Parathyroid adenoma (tissue), 2 donors: ENCODE data around the gene HDAC4.
"Not testable (repeated sequence)": the region's sequence is repeated elsewhere in the genome, so short reads cannot be mapped to it uniquely, and the experiment has no call there.

Experiments
- H2AFZ ChIP-seq: fragments of 300-600 bp; sonication (generic); one replicate; pipeline ENCODE4 v1.7.0; 2017; ENCODE audit warnings: antibody characterized with exemption, mild to moderate bottlenecking
- H3K27ac ChIP-seq: fragments of 300-600 bp; sonication (generic); one replicate; pipeline ENCODE4 v1.7.0; 2017
- H3K27me3 ChIP-seq: fragments of 300-600 bp; sonication (generic); one replicate; pipeline ENCODE4 v1.7.0; 2017; ENCODE audit warnings: low read length; ENCODE audit not compliant: control insufficient read depth, insufficient read depth
- H3K36me3 ChIP-seq: fragments of 300-600 bp; sonication (generic); one replicate; pipeline ENCODE4 v1.7.0; 2017; ENCODE audit warnings: low read length; ENCODE audit not compliant: control insufficient read depth, insufficient read depth
- H3K4me1 ChIP-seq: fragments of 300-600 bp; sonication (generic); one replicate; pipeline ENCODE4 v1.7.0; 2017; ENCODE audit warnings: control low read depth
- H3K4me2 ChIP-seq: fragments of 300-600 bp; sonication (generic); one replicate; pipeline ENCODE4 v1.7.0; 2017; ENCODE audit warnings: low read length
- H3K4me3 ChIP-seq: fragments of 300-600 bp; sonication (generic); one replicate; pipeline ENCODE4 v1.7.0; 2017; ENCODE audit warnings: low read depth, low read length
- H3K79me2 ChIP-seq: fragments of 300-600 bp; sonication (generic); one replicate; pipeline ENCODE4 v1.7.0; 2017; ENCODE audit warnings: control low read depth
- H3K9ac ChIP-seq: fragments of 300-600 bp; sonication (generic); one replicate; pipeline ENCODE4 v1.7.0; 2017; ENCODE audit warnings: mild to moderate bottlenecking
- H3K9me3 ChIP-seq: fragments of 300-600 bp; sonication (generic); one replicate; pipeline ENCODE4 v1.7.0; 2017; ENCODE audit warnings: low read length; ENCODE audit not compliant: control insufficient read depth
- TF ChIP-seq, protein P1 (sequence below): fragments of 300-600 bp; sonication (generic); IDR thresholded peaks from one replicate; pipeline ENCODE4 v1.7.0; 2017; ENCODE audit warnings: antibody characterized with exemption, mild to moderate bottlenecking
- donor health status: primary hyperparathyroidism.

The HDAC4 gene

DNA sequence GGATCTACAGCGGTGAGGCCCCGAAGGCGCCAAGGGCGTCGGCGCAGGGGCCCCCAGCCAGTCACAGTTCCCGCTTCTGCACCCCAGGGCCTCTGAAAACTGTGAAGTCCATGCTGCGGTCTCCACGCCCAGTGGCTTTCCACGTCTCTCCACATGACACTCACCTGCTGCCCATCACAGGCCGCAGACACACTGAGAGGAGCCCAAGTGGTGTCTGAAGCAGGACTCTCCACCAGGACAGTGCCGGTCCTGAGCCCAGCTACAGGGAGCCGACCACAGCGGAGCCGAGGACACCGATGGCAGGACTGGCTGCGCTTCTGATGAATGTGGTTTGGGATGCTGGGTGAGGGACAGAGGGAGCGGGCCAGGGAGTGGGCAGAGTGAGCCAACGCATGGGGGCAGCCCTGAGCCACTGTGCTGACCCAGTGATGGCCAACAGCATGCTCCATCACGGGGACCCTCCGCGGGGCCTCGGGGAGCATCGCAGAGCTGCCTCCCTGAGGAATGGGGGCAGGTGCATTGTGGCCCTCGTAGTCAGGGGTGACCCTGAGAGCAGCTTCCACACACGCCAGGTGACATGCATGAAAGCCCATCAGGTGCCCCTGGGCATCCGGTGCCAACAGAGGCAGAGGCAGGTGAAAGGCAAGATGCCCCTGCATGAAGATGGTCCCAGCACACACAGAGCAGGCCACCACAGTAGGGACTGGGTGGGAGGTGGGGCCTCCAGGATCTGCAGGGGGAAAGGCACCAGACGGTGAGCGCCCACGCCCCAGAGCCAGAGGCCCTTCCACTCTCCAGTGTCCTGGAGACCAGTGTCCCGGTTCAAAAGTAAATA, 116.6 kb downstream of the HDAC4 start:
- Histone ChIP-seq H3K4me2 (no peak overlapping the region), H2AFZ (no peak overlapping the region), H3K9ac (no peak overlapping the region), H3K9me3 (no peaks in the 10 kb centered on the region), H3K27me3 (no peaks in the 10 kb centered on the region), H3K27ac (no peak overlapping the region), H3K36me3 (no peaks in the 10 kb centered on the region), H3K4me1 (no peaks in the 10 kb centered on the region), H3K4me3 (no peak overlapping the region), H3K79me2 (peaks cover 35% of the 10 kb centered on the region)
- TF ChIP-seq, protein P1, sequence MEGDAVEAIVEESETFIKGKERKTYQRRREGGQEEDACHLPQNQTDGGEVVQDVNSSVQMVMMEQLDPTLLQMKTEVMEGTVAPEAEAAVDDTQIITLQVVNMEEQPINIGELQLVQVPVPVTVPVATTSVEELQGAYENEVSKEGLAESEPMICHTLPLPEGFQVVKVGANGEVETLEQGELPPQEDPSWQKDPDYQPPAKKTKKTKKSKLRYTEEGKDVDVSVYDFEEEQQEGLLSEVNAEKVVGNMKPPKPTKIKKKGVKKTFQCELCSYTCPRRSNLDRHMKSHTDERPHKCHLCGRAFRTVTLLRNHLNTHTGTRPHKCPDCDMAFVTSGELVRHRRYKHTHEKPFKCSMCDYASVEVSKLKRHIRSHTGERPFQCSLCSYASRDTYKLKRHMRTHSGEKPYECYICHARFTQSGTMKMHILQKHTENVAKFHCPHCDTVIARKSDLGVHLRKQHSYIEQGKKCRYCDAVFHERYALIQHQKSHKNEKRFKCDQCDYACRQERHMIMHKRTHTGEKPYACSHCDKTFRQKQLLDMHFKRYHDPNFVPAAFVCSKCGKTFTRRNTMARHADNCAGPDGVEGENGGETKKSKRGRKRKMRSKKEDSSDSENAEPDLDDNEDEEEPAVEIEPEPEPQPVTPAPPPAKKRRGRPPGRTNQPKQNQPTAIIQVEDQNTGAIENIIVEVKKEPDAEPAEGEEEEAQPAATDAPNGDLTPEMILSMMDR: no peak

DNA sequence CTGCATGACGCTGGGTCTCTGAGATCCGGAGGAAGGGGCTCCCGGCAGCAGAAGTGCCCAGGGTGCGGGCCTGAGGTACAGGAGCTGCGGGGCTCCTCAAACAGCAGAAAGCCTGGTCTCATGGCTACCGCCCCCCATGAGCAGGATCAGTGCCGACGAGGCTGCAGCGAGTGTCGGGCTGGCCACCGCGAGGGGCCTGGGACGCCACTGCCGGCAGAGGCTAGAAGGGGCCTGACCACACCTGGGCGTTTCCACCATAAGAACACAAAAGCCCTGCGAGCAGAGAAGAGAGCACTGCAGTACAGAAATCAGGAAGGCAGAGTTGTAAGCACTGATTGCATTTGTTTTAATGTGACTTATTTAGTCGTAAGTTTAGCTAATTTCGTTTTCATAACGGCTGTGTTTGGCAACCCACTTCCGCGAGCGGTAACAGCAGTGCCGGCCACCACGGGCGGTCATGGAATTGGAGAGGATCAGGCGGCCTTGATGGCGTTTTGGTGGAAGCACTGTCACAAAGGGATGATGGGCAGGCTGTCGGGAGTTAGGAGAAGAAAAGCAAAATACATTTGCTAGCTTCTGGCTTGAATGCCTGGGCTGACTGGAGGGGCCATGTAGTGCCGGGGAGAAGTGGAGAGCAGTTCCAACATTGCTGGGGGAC, 117.4 kb downstream of the HDAC4 start:
- no peaks in the 10 kb centered on the region for H3K27me3 ChIP-seq
- H3K79me2 ChIP-seq: peaks cover 31% of the 10 kb centered on the region
- TF ChIP-seq, protein P1: no peak
- H3K4me2 ChIP-seq: no peak overlapping the region
- no peaks in the 10 kb centered on the region for H3K36me3 ChIP-seq
- no peak overlapping the region for H3K4me3 ChIP-seq
- no peak overlapping the region for H3K9ac ChIP-seq
- H3K27ac ChIP-seq: no peak overlapping the region
- H3K9me3 ChIP-seq: no peaks in the 10 kb centered on the region
- H3K4me1 ChIP-seq: no peaks in the 10 kb centered on the region
- H2AFZ ChIP-seq: no peak overlapping the region

DNA sequence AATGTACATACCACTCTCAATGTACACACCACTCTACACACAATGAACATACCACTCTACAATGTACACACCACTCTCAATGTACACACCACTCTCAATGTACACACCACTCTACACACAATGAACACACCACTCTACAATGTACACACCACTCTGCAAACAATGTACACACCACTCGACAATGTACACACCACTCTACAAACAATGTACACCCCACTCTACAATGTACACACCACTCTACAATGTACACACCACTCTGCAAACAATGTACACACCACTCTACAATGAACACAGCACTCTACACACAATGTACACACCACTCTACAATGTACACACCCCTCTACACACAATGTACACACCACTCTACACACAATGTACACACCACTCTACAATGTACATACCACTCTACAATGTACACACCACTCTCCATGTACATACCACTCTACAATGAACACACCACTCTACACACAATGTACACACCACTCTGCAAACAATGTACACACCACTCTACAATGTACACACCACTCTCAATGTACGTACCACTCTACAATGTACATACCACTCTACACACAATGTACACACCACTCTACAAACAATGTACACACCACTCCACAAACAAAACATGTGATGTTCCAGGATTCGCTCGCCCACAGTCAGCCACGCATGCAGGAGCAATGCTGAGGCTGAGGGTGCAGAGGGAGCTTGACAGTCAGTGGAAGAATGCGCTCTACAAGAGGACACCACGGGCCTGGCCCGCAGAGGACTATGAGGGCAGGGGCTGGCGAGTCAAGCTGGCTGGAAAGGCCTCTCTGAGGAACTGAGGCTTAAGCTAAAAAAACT, 118.2 kb downstream of the HDAC4 start:
- H3K9me3 ChIP-seq: no peaks in the 10 kb centered on the region

DNA sequence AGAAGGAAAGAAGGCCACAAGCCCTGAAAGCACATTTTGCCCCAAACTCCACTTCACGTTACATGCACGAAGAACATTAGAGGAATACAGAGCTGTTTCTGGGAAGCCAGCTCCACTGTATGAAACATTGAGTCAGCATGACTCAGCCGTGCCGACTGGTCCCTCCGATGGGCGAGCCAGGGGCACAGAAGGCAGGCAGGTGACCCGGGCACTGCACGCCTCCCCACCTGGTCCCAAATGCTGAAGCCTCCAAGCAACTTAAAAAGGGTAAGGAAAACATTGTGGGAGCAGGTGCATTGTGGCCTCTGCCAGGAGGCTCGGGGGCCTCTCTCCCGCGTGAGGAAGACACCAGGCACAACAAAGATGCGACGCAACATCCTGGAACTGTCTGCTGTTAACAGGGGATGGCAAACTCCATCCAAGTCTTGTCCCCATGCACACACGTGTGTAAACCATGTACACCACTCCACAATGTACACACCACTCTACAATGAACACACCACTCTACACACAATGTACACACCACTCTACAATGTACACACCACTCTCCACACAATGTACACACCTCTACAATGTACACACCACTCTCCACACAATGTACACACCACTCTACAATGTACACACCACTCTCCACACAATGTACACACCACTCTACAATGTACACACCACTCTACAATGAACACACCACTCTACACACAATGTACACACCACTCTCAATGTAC, 120.4 kb downstream of the HDAC4 start:
- not testable (repeated sequence) for H3K27ac ChIP-seq, H3K9ac ChIP-seq, H3K4me1 ChIP-seq

More for the DNA sequence above, 118.2 kb downstream of the HDAC4 start:
- no peak overlapping the region for H2AFZ ChIP-seq
- H3K36me3 ChIP-seq: no peaks in the 10 kb centered on the region
- no peak overlapping the region for H3K4me2 ChIP-seq
- no peak overlapping the region for H3K4me3 ChIP-seq
- H3K4me1 ChIP-seq: no peaks in the 10 kb centered on the region
- H3K9ac ChIP-seq: no peak overlapping the region
- H3K79me2 ChIP-seq: peaks cover 31% of the 10 kb centered on the region
- TF ChIP-seq, protein P1: no peak
- no peaks in the 10 kb centered on the region for H3K27me3 ChIP-seq
- no peak overlapping the region for H3K27ac ChIP-seq

More for the DNA sequence above, 120.4 kb downstream of the HDAC4 start:
- H3K4me2 ChIP-seq, H2AFZ ChIP-seq, H3K9me3 ChIP-seq, H3K27me3 ChIP-seq, H3K36me3 ChIP-seq, H3K4me3 ChIP-seq: not testable (repeated sequence)
- H3K79me2 ChIP-seq: peaks cover 32% of the 10 kb centered on the region
